HG03097 (cell line): Measurements from ENCODE around the gene EFCAB6.
"Not testable (repeated sequence)": the region's sequence is repeated elsewhere in the genome, so short reads cannot be mapped to it uniquely, and the experiment has no call there.

Experiments
- ATAC-seq: cut with Tn5 transposase; IDR thresholded peaks from one replicate; pipeline ENCODE4 v1.9.1; 2021; ENCODE audit not compliant: unreplicated experiment, low FRiP score

The EFCAB6 gene

GRCh38 chr22:43723816-43724215, 88.3 kb downstream of the EFCAB6 start:
- ATAC-seq = no peak

- no peak for ATAC-seq
Observed at GRCh38 chr22:43722444-43722843, 89.7 kb downstream of the EFCAB6 start.

GRCh38 chr22:43720716-43721115, 91.4 kb downstream of the EFCAB6 start:
- ATAC-seq = no peak

GRCh38 chr22:43714104-43714503, 98.0 kb downstream of the EFCAB6 start:
- no peak for ATAC-seq

GRCh38 chr22:43711681-43712080, 100.4 kb downstream of the EFCAB6 start:
- ATAC-seq = no peak

- ATAC-seq = no peak
Observed at GRCh38 chr22:43707648-43708047, 104.5 kb downstream of the EFCAB6 start.

- ATAC-seq = no peak
Observed at GRCh38 chr22:43706571-43707328, 105.4 kb downstream of the EFCAB6 start.

- no peak for ATAC-seq
Observed at GRCh38 chr22:43706151-43706550, 106.0 kb downstream of the EFCAB6 start.

GRCh38 chr22:43704051-43704450, 108.1 kb downstream of the EFCAB6 start:
- ATAC-seq = no peak

GRCh38 chr22:43698403-43698802, 113.7 kb downstream of the EFCAB6 start:
- ATAC-seq = no peak

- no peak for ATAC-seq
Observed at GRCh38 chr22:43697894-43698293, 114.2 kb downstream of the EFCAB6 start.

- no peak for ATAC-seq
Observed at GRCh38 chr22:43693249-43693648, 118.9 kb downstream of the EFCAB6 start.

GRCh38 chr22:43689356-43689755, 122.7 kb downstream of the EFCAB6 start:
- ATAC-seq = no peak

- no peak for ATAC-seq
Observed at GRCh38 chr22:43682851-43683250, 129.3 kb downstream of the EFCAB6 start.

GRCh38 chr22:43681731-43682360, 130.3 kb downstream of the EFCAB6 start:
- ATAC-seq = no peak

- ATAC-seq = no peak
Observed at GRCh38 chr22:43670513-43670912, 141.6 kb downstream of the EFCAB6 start.

GRCh38 chr22:43669190-43669589, 142.9 kb downstream of the EFCAB6 start:
- ATAC-seq = no peak

- no peak for ATAC-seq
Observed at GRCh38 chr22:43667656-43668055, 144.4 kb downstream of the EFCAB6 start.

- ATAC-seq = no peak
Observed at GRCh38 chr22:43666457-43666856, 145.6 kb downstream of the EFCAB6 start.

- ATAC-seq = no peak
Observed at GRCh38 chr22:43658823-43659222, 153.3 kb downstream of the EFCAB6 start.

- not testable (repeated sequence) for ATAC-seq
Observed at GRCh38 chr22:43656581-43656980, 155.5 kb downstream of the EFCAB6 start.

- ATAC-seq = no peak
Observed at GRCh38 chr22:43654271-43654670, 157.8 kb downstream of the EFCAB6 start.
